ACC112 (cell line): Measurements from ENCODE around the gene CUL2.
"Not testable (repeated sequence)": the region's sequence is repeated elsewhere in the genome, so short reads cannot be mapped to it uniquely, and the experiment has no call there.

Experiments
- H2AFZ ChIP-seq: fragments of 200-600 bp; sonication (generic); one replicate; pipeline ENCODE4 v1.6.0; 2017; ENCODE audit warnings: antibody characterized with exemption, low read length; ENCODE audit not compliant: unreplicated experiment
- H3K27ac ChIP-seq: fragments of 200-600 bp; sonication (generic); 2 replicates; pipeline ENCODE4 v1.5.1; 2014; ENCODE audit warnings: low read depth, mild to moderate bottlenecking, antibody characterized with exemption, low read length, moderate library complexity
- H3K27me3 ChIP-seq: fragments of 200-600 bp; sonication (generic); 2 replicates; pipeline ENCODE4 v1.6.1; 2014; ENCODE audit warnings: mild to moderate bottlenecking, antibody characterized with exemption, low read length, moderate library complexity, mixed read lengths; ENCODE audit not compliant: insufficient read depth
- H3K36me3 ChIP-seq: fragments of 200-600 bp; sonication (generic); 2 replicates; pipeline ENCODE4 v1.6.1; 2016; ENCODE audit warnings: mild to moderate bottlenecking, antibody characterized with exemption, low read length, moderate library complexity, mixed read lengths; ENCODE audit not compliant: insufficient read depth
- H3K4me1 ChIP-seq: fragments of 200-600 bp; sonication (generic); one replicate; pipeline ENCODE4 v1.6.1; 2016; ENCODE audit warnings: low read length, mixed read lengths; ENCODE audit not compliant: insufficient read depth, unreplicated experiment, control insufficient read depth
- H3K4me3 ChIP-seq: fragments of 200-600 bp; sonication (generic); 2 replicates; pipeline ENCODE4 v1.5.1; 2014; ENCODE audit warnings: mild to moderate bottlenecking, low read depth, low read length
- H3K79me2 ChIP-seq: fragments of 200-600 bp; sonication (generic); one replicate; pipeline ENCODE4 v1.6.0; 2016; ENCODE audit warnings: low read length; ENCODE audit not compliant: control insufficient read depth, unreplicated experiment, insufficient read depth

CUL2 gene

GRCh38 chr10:35124540-35124939 lies 34.4 kb upstream of the CUL2 start:
- Histone ChIP-seq H3K36me3 (no peaks in the 10 kb centered on the region), H3K27me3 (no peaks in the 10 kb centered on the region), H3K27ac (no peak overlapping the region), H2AFZ (no peak overlapping the region), H3K79me2 (peaks cover 16% of the 10 kb centered on the region), H3K4me3 (no peak overlapping the region), H3K4me1 (peaks cover 13% of the 10 kb centered on the region)

GRCh38 chr10:35119378-35119777 lies 29.2 kb upstream of the CUL2 start:
- no peaks in the 10 kb centered on the region for H3K36me3 ChIP-seq
- H2AFZ ChIP-seq = no peak overlapping the region
- H3K27me3 ChIP-seq = no peaks in the 10 kb centered on the region
- H3K79me2 ChIP-seq = no peaks in the 10 kb centered on the region
- no peak overlapping the region for H3K4me3 ChIP-seq
- H3K4me1 ChIP-seq = no peaks in the 10 kb centered on the region
- H3K27ac ChIP-seq = no peak overlapping the region

- H3K36me3 ChIP-seq = no peaks in the 10 kb centered on the region
- no peak overlapping the region for H3K4me3 ChIP-seq
- no peak overlapping the region for H2AFZ ChIP-seq
- H3K79me2 ChIP-seq = no peaks in the 10 kb centered on the region
- no peaks in the 10 kb centered on the region for H3K27me3 ChIP-seq
- no peak overlapping the region for H3K27ac ChIP-seq
- no peaks in the 10 kb centered on the region for H3K4me1 ChIP-seq
These were observed 22.4 kb upstream of the CUL2 start for GRCh38 chr10:35112571-35112970.

GRCh38 chr10:35103882-35104281 lies 13.7 kb upstream of the CUL2 start:
- Histone ChIP-seq H3K79me2 (no peaks in the 10 kb centered on the region), H3K27me3 (no peaks in the 10 kb centered on the region), H3K36me3 (no peaks in the 10 kb centered on the region), H3K4me1 (no peaks in the 10 kb centered on the region), H3K4me3 (no peak overlapping the region), H3K27ac (no peak overlapping the region), H2AFZ (no peak overlapping the region)

GRCh38 chr10:35097510-35097909 lies 7.4 kb upstream of the CUL2 start:
- no peak overlapping the region for H2AFZ ChIP-seq
- no peaks in the 10 kb centered on the region for H3K36me3 ChIP-seq
- no peaks in the 10 kb centered on the region for H3K4me1 ChIP-seq
- H3K27ac ChIP-seq = no peak overlapping the region
- H3K27me3 ChIP-seq = no peaks in the 10 kb centered on the region
- no peak overlapping the region for H3K4me3 ChIP-seq
- no peaks in the 10 kb centered on the region for H3K79me2 ChIP-seq

GRCh38 chr10:35096312-35096711 lies 6.2 kb upstream of the CUL2 start:
- H3K27ac ChIP-seq = no peak overlapping the region
- H2AFZ ChIP-seq = no peak overlapping the region
- no peaks in the 10 kb centered on the region for H3K27me3 ChIP-seq
- H3K4me3 ChIP-seq = no peak overlapping the region
- H3K36me3 ChIP-seq = no peaks in the 10 kb centered on the region
- no peaks in the 10 kb centered on the region for H3K79me2 ChIP-seq
- H3K4me1 ChIP-seq = no peaks in the 10 kb centered on the region

GRCh38 chr10:35092851-35093250 lies 2.7 kb upstream of the CUL2 start:
- H3K79me2 ChIP-seq = peaks cover 22% of the 10 kb centered on the region
- H2AFZ ChIP-seq = no peak overlapping the region
- no peak overlapping the region for H3K27ac ChIP-seq
- no peak overlapping the region for H3K4me3 ChIP-seq
- H3K27me3 ChIP-seq = no peaks in the 10 kb centered on the region
- peaks cover 16% of the 10 kb centered on the region for H3K4me1 ChIP-seq
- no peaks in the 10 kb centered on the region for H3K36me3 ChIP-seq

GRCh38 chr10:35091994-35092790 lies 2.1 kb upstream of the CUL2 start:
- Histone ChIP-seq H3K4me3 (no peak overlapping the region), H3K4me1 (peaks cover 16% of the 10 kb centered on the region), H3K27ac (no peak overlapping the region), H3K79me2 (peaks cover 29% of the 10 kb centered on the region), H3K36me3 (no peaks in the 10 kb centered on the region), H2AFZ (no peak overlapping the region), H3K27me3 (no peaks in the 10 kb centered on the region)

- Histone ChIP-seq H3K27ac (peak overlapping the region; percentile 76; the same call in 1 of the 2 replicates), H3K79me2 (peaks cover 49% of the 10 kb centered on the region), H3K27me3 (no peaks in the 10 kb centered on the region), H3K4me3 (peak overlapping the region; percentile 91), H3K4me1 (peaks cover 16% of the 10 kb centered on the region), H2AFZ (peak overlapping the region; percentile 87), H3K36me3 (0 out of 2 replicates have a peak, but pooled peaks cover 4% of the 10 kb centered on the region)
These were observed 455 bp downstream of the CUL2 start for GRCh38 chr10:35089611-35090161.

GRCh38 chr10:35083242-35083641 lies 6.9 kb downstream of the CUL2 start:
- Histone ChIP-seq H3K36me3 (peaks cover 19% of the 10 kb centered on the region; the same call in 1 of the 2 replicates), H3K27me3 (no peaks in the 10 kb centered on the region), H3K79me2 (peaks cover 90% of the 10 kb centered on the region), H2AFZ (no peak overlapping the region), H3K4me3 (no peak overlapping the region), H3K4me1 (peaks cover 12% of the 10 kb centered on the region), H3K27ac (no peak overlapping the region)

- not testable (repeated sequence) for H3K4me3 ChIP-seq, H2AFZ ChIP-seq, H3K27me3 ChIP-seq
- Histone ChIP-seq H3K79me2 (peaks cover 74% of the 10 kb centered on the region), H3K27ac (peak overlapping the region; percentile 51), H3K36me3 (peaks cover 15% of the 10 kb centered on the region; the same call in 1 of the 2 replicates), H3K4me1 (peaks cover 12% of the 10 kb centered on the region)
These were observed 9.9 kb downstream of the CUL2 start for GRCh38 chr10:35080261-35080660.
